Liver (tissue), 9 donors: ENCODE data around the gene CMIP. TPM values are rescaled to one million over a fixed set of nuclear protein-coding genes. Genes with fewer than 3 reads are reported as not detected.
"Not testable (repeated sequence)": the region's sequence is repeated elsewhere in the genome, so short reads cannot be mapped to it uniquely, and the experiment has no call there.

Experiments used
- DNase-seq: peaks from one replicate; pipeline ENCODE4 v3.0.0-alpha.2; 2017; ENCODE audit warnings: low spot score
- H3K27ac ChIP-seq, 2 donors: one replicate each; pipeline ENCODE4 v1.7.0; 2013; ENCODE audit warnings: inconsistent platforms in 2 of 2, low read length in 2 of 2, control low read depth in 1 of 2, low read depth in 1 of 2, mild to moderate bottlenecking in 1 of 2
- H3K27me3 ChIP-seq, 4 donors: one replicate each; pipeline versions ENCODE4 v1.6.1 to v1.7.0; 2013; ENCODE audit warnings: low read length in 3 of 4, inconsistent platforms in 1 of 4, mild to moderate bottlenecking in 1 of 4, moderate library complexity in 1 of 4; ENCODE audit not compliant: control insufficient read depth in 4 of 4, insufficient read depth in 4 of 4
- H3K36me3 ChIP-seq, 4 donors: one replicate each; pipeline versions ENCODE4 v1.6.1 to v1.7.0; 2013; ENCODE audit warnings: low read length in 3 of 4, mild to moderate bottlenecking in 3 of 4, low read depth in 1 of 4, moderate library complexity in 1 of 4; ENCODE audit not compliant: control insufficient read depth in 4 of 4, insufficient read depth in 3 of 4
- H3K4me1 ChIP-seq, 4 donors: one replicate each; pipeline versions ENCODE4 v1.6.1 to v1.7.0; 2013; ENCODE audit warnings: low read length in 3 of 4, mild to moderate bottlenecking in 3 of 4, moderate library complexity in 1 of 4; ENCODE audit not compliant: control insufficient read depth in 4 of 4, insufficient read depth in 4 of 4
- H3K4me3 ChIP-seq, 3 donors: one replicate each; pipeline versions ENCODE4 v1.6.1 to v1.7.0; 2013; ENCODE audit warnings: low read length in 3 of 3, control low read depth in 1 of 3, low read depth in 1 of 3, mild to moderate bottlenecking in 1 of 3
- H3K9ac ChIP-seq, 2 donors: one replicate each; pipeline ENCODE4 v1.7.0; 2013; ENCODE audit warnings: low read length in 2 of 2, mild to moderate bottlenecking in 2 of 2, moderate library complexity in 2 of 2, control low read depth in 1 of 2, low read depth in 1 of 2
- H3K9me3 ChIP-seq, 4 donors: one replicate each; pipeline versions ENCODE4 v1.6.1 to v1.7.0; 2013; ENCODE audit warnings: low read length in 3 of 4; ENCODE audit not compliant: control insufficient read depth in 4 of 4
- EGR1 ChIP-seq, 2 donors: IDR thresholded peaks; 2 replicates each; pipeline ENCODE4 v1.6.1; 2016 to 2018; ENCODE audit warnings: antibody characterized with exemption in 2 of 2, low read depth in 2 of 2
- FOXA1 ChIP-seq: IDR thresholded peaks from 2 replicates; pipeline ENCODE4 v1.6.1; 2016; ENCODE audit warnings: antibody characterized with exemption
- GABPA ChIP-seq, 2 donors: IDR thresholded peaks in 1 of 2; conservative IDR thresholded peaks in 1 of 2; 2 replicates each; pipeline ENCODE4 v1.6.1; 2016; ENCODE audit warnings: antibody characterized with exemption in 2 of 2, mild to moderate bottlenecking in 1 of 2, moderate library complexity in 1 of 2
- HNF4A ChIP-seq, 2 donors: conservative IDR thresholded peaks; 2 replicates each; pipeline ENCODE4 v1.6.1; 2016; ENCODE audit warnings: antibody characterized with exemption in 2 of 2, mild to moderate bottlenecking in 2 of 2
- HNF4G ChIP-seq: IDR thresholded peaks from 2 replicates; pipeline ENCODE4 v1.6.1; 2016; ENCODE audit warnings: antibody characterized with exemption
- NR2F2 ChIP-seq: IDR thresholded peaks from 2 replicates; pipeline ENCODE4 v1.6.1; 2016; ENCODE audit warnings: antibody characterized with exemption
- RAD21 ChIP-seq, 2 donors: IDR thresholded peaks; 2 replicates each; pipeline ENCODE4 v1.6.1; 2016; ENCODE audit warnings: antibody characterized with exemption in 2 of 2, mild to moderate bottlenecking in 2 of 2
- RXRA ChIP-seq, 2 donors: IDR thresholded peaks; 2 replicates each; pipeline ENCODE4 v1.6.1; 2017 to 2018; ENCODE audit warnings: antibody characterized with exemption in 2 of 2, mild to moderate bottlenecking in 1 of 2
- SP1 ChIP-seq: IDR thresholded peaks from 2 replicates; pipeline ENCODE4 v1.6.1; 2018; ENCODE audit warnings: antibody characterized with exemption, mild to moderate bottlenecking
- TAF1 ChIP-seq: conservative IDR thresholded peaks from 2 replicates; pipeline ENCODE4 v1.6.1; 2016; ENCODE audit warnings: antibody characterized with exemption, mild to moderate bottlenecking
- YY1 ChIP-seq: IDR thresholded peaks from 2 replicates; pipeline ENCODE4 v1.6.1; 2016; ENCODE audit warnings: antibody characterized with exemption, mild to moderate bottlenecking
- WGBS: extraction: QIAGEN DNeasy Blood & Tissue Kit; methylation state at CpG from one replicate; pipeline ENCODE4 v1.1.7; 2013; 5-methylcytosine and 5-hydroxymethylcytosine counted together
- polyA plus RNA-seq, 2 donors: library from polyadenylated mRNA; stranded (reverse) in 1 of 2; unstranded in 1 of 2; fragments of 200-250 nt in 1 of 2; fragments of >200 nt in 1 of 2; fragmentation: Nextera tagmentation in 1 of 2; extraction: Ambion mirVana in 1 of 2; gene quantifications; one replicate each; pipeline versions ENCODE4 v1.2.1 to v1.2.3, GENCODE V29; 2013 to 2015
- total RNA-seq, 2 donors: library from RNA; depleted of rRNA; stranded (reverse); fragments of >200 nt; gene quantifications; one replicate each; pipeline ENCODE4 v1.2.3, GENCODE V29; 2014
- TF ChIP-seq, protein P1 (sequence below): IDR thresholded peaks from 2 replicates; pipeline ENCODE4 v1.6.1; 2016; ENCODE audit warnings: antibody characterized with exemption
- TF ChIP-seq, protein P2 (sequence below): IDR thresholded peaks from 2 replicates; pipeline ENCODE4 v1.6.1; 2016; ENCODE audit warnings: antibody characterized with exemption
- TF ChIP-seq, protein P3 (sequence below): fragments of 150-350 bp; IDR thresholded peaks from 2 replicates; pipeline ENCODE4 v1.5.1; 2017; ENCODE audit warnings: improper control_type of control experiment, low read depth, low read length; ENCODE audit not compliant: missing input control
- TF ChIP-seq, protein P4 (sequence below): IDR thresholded peaks from 2 replicates; pipeline ENCODE4 v1.6.1; 2016; ENCODE audit warnings: antibody characterized with exemption
- donor health status: healthy.
- donor health status: healthy.
- donor health status: healthy.
- donor health status: healthy.
- donor health status: healthy.

CMIP gene
- total and polyA plus RNA-seq, 4 donors: 1.7 to 15.6 (median 10.1) TPM

DNA sequence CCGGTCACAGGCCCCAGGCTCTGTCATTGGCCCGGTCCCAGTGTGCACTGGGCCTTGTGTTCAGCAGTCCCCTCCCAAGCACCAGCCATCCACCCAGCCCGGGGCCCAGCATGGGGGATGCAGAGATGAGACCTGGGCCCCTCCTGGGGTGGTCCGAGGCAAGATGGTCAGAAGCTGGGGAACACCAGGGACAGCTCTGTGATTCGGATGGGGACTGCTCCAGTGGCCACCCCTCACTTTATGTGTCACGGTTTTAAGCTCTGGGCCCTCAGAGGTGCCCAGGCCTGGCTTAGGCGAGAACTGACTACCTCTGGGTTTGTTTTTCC, 242.5 kb downstream of the CMIP start (continued):
- TF ChIP-seq RXRA (IDR thresholded peaks at IDR 0.05) (no peak), TAF1 (no peak), EGR1 (IDR thresholded peaks at IDR 0.05; ENCODE audit: low read depth in 2 of 2) (no peak), RAD21 (IDR thresholded peaks at IDR 0.05) (no peak), GABPA (IDR thresholded peaks at IDR 0.05 in 1 of 2, conservative IDR thresholded peaks at IDR 0.05 in 1 of 2) (no peak), FOXA1 (no peak), HNF4G (no peak), SP1 (no peak)
- TF ChIP-seq, protein P1, sequence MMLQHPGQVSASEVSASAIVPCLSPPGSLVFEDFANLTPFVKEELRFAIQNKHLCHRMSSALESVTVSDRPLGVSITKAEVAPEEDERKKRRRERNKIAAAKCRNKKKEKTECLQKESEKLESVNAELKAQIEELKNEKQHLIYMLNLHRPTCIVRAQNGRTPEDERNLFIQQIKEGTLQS: no peak

DNA sequence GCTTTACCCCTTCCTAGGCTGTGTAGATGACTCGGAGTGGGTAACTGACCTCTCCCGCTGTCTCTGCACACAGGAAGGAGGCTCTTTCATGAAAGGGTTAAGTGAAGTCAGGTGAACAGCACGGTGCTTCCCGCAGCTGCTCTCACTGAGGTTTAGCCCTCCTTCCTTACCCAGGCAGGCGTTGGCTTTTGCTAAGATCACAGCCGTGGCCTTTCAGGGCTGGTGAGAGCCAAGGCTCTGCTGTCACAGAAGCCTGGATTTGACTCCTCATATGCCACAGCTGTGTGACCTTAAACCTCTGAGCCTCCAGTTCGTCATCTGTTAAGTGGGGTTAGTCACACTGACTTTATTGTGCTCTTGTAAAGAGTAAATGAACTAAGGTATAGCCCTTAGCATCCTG, 243.6 kb downstream of the CMIP start:
- Histone ChIP-seq H3K27me3 (no peaks in the 10 kb centered on the region), H3K9ac (no peak overlapping the region), H3K36me3 (peaks cover 8 to 26% (median 13%) of the 10 kb centered on the region in 4 donors), H3K9me3 (no peaks in the 10 kb centered on the region), H3K27ac (no peak overlapping the region), H3K4me3 (no peak overlapping the region), H3K4me1 (no peaks in the 10 kb centered on the region)
- DNase-seq: no peak
- 79% methylated on average over 7 of the region's 7 CpGs for WGBS
- TF ChIP-seq, protein P1: no peak
- TF ChIP-seq HNF4A (conservative IDR thresholded peaks at IDR 0.05): no peak
- no peak for TF ChIP-seq RAD21 (IDR thresholded peaks at IDR 0.05)
- no peak for TF ChIP-seq YY1
- TF ChIP-seq, protein P2, sequence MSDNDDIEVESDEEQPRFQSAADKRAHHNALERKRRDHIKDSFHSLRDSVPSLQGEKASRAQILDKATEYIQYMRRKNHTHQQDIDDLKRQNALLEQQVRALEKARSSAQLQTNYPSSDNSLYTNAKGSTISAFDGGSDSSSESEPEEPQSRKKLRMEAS: no peak
- TF ChIP-seq, protein P3, sequence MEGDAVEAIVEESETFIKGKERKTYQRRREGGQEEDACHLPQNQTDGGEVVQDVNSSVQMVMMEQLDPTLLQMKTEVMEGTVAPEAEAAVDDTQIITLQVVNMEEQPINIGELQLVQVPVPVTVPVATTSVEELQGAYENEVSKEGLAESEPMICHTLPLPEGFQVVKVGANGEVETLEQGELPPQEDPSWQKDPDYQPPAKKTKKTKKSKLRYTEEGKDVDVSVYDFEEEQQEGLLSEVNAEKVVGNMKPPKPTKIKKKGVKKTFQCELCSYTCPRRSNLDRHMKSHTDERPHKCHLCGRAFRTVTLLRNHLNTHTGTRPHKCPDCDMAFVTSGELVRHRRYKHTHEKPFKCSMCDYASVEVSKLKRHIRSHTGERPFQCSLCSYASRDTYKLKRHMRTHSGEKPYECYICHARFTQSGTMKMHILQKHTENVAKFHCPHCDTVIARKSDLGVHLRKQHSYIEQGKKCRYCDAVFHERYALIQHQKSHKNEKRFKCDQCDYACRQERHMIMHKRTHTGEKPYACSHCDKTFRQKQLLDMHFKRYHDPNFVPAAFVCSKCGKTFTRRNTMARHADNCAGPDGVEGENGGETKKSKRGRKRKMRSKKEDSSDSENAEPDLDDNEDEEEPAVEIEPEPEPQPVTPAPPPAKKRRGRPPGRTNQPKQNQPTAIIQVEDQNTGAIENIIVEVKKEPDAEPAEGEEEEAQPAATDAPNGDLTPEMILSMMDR: no peak
- TF ChIP-seq TAF1: no peak
- TF ChIP-seq, protein P4, sequence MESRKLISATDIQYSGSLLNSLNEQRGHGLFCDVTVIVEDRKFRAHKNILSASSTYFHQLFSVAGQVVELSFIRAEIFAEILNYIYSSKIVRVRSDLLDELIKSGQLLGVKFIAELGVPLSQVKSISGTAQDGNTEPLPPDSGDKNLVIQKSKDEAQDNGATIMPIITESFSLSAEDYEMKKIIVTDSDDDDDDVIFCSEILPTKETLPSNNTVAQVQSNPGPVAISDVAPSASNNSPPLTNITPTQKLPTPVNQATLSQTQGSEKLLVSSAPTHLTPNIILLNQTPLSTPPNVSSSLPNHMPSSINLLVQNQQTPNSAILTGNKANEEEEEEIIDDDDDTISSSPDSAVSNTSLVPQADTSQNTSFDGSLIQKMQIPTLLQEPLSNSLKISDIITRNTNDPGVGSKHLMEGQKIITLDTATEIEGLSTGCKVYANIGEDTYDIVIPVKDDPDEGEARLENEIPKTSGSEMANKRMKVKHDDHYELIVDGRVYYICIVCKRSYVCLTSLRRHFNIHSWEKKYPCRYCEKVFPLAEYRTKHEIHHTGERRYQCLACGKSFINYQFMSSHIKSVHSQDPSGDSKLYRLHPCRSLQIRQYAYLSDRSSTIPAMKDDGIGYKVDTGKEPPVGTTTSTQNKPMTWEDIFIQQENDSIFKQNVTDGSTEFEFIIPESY: no peak
- TF ChIP-seq HNF4G: no peak
- no peak for TF ChIP-seq NR2F2

DNA sequence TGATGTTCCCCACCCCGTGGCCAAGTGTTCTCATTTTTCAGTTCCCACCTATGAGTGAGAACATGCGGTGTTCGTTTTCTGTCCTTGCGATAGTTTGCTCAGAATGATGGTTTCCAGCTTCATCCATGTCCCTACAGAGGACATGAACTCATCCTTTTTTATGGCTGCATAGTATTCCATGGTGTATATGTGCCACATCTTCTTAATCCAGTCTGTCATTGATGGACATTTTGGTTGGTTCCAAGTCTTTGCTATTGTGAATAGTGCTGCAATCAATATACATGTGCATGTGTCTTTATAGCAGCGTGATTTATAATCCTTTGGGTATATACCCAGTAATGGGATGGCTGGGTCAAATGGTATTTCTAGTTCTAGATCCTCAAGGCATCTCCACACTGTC, 244.2 kb downstream of the CMIP start:
- H3K27ac ChIP-seq, H3K4me3 ChIP-seq, DNase-seq, H3K4me1 ChIP-seq, H3K9ac ChIP-seq, H3K9me3 ChIP-seq, H3K27me3 ChIP-seq: not testable (repeated sequence)
- H3K36me3 ChIP-seq: peaks cover 9 to 32% (median 17%) of the 10 kb centered on the region in 4 donors
- 79% methylated on average over 5 of the region's 5 CpGs for WGBS
